Measurements from ENCODE around the gene LONRF2. TPM values are rescaled to one million over a fixed set of nuclear protein-coding genes. Genes with fewer than 3 reads are reported as not detected.

Gene LONRF2
- total RNA-seq, 1 experiment from 2014 or later, result 3.5 TPM

GRCh38 chr2:100294162-100294497 lies 28.2 kb downstream of the LONRF2 start:
- no peak overlapping the region for H3K4me3 ChIP-seq (ENCODE audit: low read depth, low read length, poor library complexity, severe bottlenecking)
- no peaks in the 10 kb centered on the region for H3K9me3 ChIP-seq (ENCODE audit: low read depth, low read length, poor library complexity, severe bottlenecking)
- H3K27ac ChIP-seq (ENCODE audit: low read depth, low read length, poor library complexity, severe bottlenecking), result no peak overlapping the region
- TF ChIP-seq CTCF (conservative IDR thresholded peaks at IDR 0.05; ENCODE audit: low read depth, low read length), result no peak
- TF ChIP-seq EZH2 (IDR thresholded peaks at IDR 0.05; ENCODE audit: borderline replicate concordance, low read depth, low read length, poor library complexity, severe bottlenecking), result no peak
- H3K36me3 ChIP-seq (ENCODE audit: insufficient read depth, low read length, poor library complexity, severe bottlenecking), result no peaks in the 10 kb centered on the region
- ChIA-PET CTCF (no interaction called here), POLR2A (ENCODE audit: low non-redundant PET) (no interaction called here)
- no TSS peak for BruUV-seq (replicated peaks)
- peaks cover 9% of the 10 kb centered on the region for H3K4me1 ChIP-seq (ENCODE audit: insufficient read depth, low read length, poor library complexity, severe bottlenecking)
- DNase-seq (ENCODE audit: low spot score), result no peak
- intact Hi-C loops (cut with micrococcal nuclease; ENCODE audit: unreplicated experiment), result no loop called here
- no peaks in the 10 kb centered on the region for H3K27me3 ChIP-seq (replicated peaks; ENCODE audit: insufficient read depth, low read depth, low read length, poor library complexity)

GRCh38 chr2:100293341-100294161 lies 28.8 kb downstream of the LONRF2 start:
- H3K27ac ChIP-seq (ENCODE audit: low read depth, low read length, poor library complexity, severe bottlenecking), result no peak overlapping the region
- peaks cover 9% of the 10 kb centered on the region for H3K4me1 ChIP-seq (ENCODE audit: insufficient read depth, low read length, poor library complexity, severe bottlenecking)
- no peaks in the 10 kb centered on the region for H3K9me3 ChIP-seq (ENCODE audit: low read depth, low read length, poor library complexity, severe bottlenecking)
- ChIA-PET POLR2A (ENCODE audit: low non-redundant PET) (no interaction called here), CTCF (no interaction called here)
- TF ChIP-seq CTCF (conservative IDR thresholded peaks at IDR 0.05; ENCODE audit: low read depth, low read length), result no peak
- no peak for TF ChIP-seq EZH2 (IDR thresholded peaks at IDR 0.05; ENCODE audit: borderline replicate concordance, low read depth, low read length, poor library complexity, severe bottlenecking)
- H3K4me3 ChIP-seq (ENCODE audit: low read depth, low read length, poor library complexity, severe bottlenecking), result no peak overlapping the region
- no peaks in the 10 kb centered on the region for H3K36me3 ChIP-seq (ENCODE audit: insufficient read depth, low read length, poor library complexity, severe bottlenecking)
- intact Hi-C loops (cut with micrococcal nuclease; ENCODE audit: unreplicated experiment), result no loop called here
- no peak for DNase-seq (ENCODE audit: low spot score)
- no peaks in the 10 kb centered on the region for H3K27me3 ChIP-seq (replicated peaks; ENCODE audit: insufficient read depth, low read depth, low read length, poor library complexity)
- no TSS peak for BruUV-seq (replicated peaks)

- Histone ChIP-seq H3K4me1 (ENCODE audit: insufficient read depth, low read length, poor library complexity, severe bottlenecking) (peaks cover 10% of the 10 kb centered on the region), H3K27ac (ENCODE audit: low read depth, low read length, poor library complexity, severe bottlenecking) (peak overlapping the region; percentile 52), H3K4me3 (ENCODE audit: low read depth, low read length, poor library complexity, severe bottlenecking) (no peak overlapping the region), H3K36me3 (ENCODE audit: insufficient read depth, low read length, poor library complexity, severe bottlenecking) (no peaks in the 10 kb centered on the region), H3K9me3 (ENCODE audit: low read depth, low read length, poor library complexity, severe bottlenecking) (no peaks in the 10 kb centered on the region), H3K27me3 (replicated peaks; ENCODE audit: insufficient read depth, low read depth, low read length, poor library complexity) (no peaks in the 10 kb centered on the region)
- intact Hi-C loops (cut with micrococcal nuclease; ENCODE audit: unreplicated experiment), result no loop called here
- ChIA-PET CTCF (interaction anchor here (1.5 kb wide), 1 partner anchor 29 kb away, joined by 5 read pairs; no protein-coding TSS in a partner anchor), POLR2A (ENCODE audit: low non-redundant PET) (no interaction called here)
- TF ChIP-seq EZH2 (IDR thresholded peaks at IDR 0.05; ENCODE audit: borderline replicate concordance, low read depth, low read length, poor library complexity, severe bottlenecking), result no peak
- no peak for TF ChIP-seq CTCF (conservative IDR thresholded peaks at IDR 0.05; ENCODE audit: low read depth, low read length)
- peak; percentile 63 for DNase-seq (ENCODE audit: low spot score)
- no TSS peak for BruUV-seq (replicated peaks)
Observed at GRCh38 chr2:100292022-100292580, 30.2 kb downstream of the LONRF2 start.
